HG03558 (cell line): ENCODE results near the gene IGSF11.

ENCODE experiments used
- ATAC-seq: cut with Tn5 transposase; IDR thresholded peaks from one replicate; pipeline ENCODE4 v1.9.1; 2021; ENCODE audit warnings: moderate number of reproducible peaks; ENCODE audit not compliant: unreplicated experiment; ENCODE audit errors: extremely low read depth

IGSF11 gene

DNA sequence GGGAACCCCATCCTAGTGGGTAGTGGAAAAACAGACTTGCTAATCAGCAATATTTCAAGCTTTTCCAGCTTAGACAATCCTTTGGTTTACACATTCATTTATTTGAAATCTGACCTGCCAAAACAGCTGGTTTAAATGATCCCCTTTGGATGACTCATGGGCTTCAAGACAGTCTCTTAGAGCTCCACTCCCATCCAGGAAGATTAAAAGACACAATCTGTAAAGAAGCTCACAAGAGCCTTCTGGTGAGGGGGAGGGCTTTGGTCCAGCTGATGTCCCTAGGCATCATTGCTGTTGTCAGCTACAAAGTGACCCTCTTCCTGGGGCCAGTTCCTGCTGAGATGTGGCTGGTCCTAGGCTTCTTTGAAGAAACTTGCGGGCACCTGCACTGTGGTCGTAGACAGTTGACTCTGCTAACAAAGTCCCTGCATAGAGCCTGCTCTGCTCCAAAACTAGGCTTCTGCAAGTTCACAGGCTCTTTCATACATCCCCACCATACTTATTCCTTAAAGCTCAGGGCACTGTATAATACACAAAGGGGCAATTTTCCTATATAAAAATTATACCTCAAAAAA lies 73.7 kb downstream of the IGSF11 start:
- ATAC-seq = no peak

DNA sequence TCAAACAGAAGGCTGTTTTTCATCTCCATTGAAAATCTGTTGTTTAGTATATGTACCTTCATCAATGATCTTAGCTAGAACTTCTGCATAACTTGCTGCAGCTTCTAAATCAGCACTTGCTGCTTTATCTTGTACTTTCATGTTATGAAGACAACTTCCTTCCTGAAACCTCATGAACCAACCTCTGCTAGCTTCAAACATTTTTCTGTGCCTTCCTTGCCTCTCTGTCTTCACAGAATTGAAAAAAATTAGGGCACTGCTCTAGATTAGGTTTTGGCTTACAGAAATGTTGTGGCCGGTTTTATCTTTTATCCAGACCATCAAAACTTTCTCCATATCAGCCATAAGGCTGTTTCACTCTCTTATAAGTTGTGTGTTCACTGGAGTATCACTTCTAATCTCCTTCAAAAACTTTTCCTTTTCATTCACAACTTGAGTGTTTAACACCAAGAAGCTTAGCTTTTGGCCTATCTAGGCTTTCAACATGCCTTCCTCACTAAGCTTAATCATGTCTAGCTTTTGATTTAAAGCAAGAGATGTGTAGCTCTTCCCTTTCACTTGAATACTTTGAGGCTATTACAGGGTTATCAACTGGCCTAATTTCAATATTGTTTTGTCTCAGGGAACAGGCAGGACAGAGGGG lies 78.6 kb downstream of the IGSF11 start:
- ATAC-seq = no peak

DNA sequence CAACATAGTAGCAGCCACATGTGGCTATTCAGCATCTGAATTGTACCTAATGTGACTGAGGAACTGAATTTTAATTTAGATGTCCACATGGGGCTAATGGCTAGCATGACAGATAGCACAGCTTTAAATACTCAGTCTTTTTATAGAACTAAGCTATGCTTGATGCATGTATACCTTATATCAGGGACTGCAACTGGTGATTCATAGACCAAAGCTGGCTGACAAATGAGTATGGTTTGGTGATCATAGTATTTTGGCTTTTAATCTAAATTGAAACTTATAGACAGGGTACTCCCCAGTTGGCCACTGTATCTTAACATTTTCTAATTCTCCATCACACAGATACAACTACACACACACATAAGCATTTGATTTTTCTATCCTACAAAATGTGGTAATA lies 83.6 kb downstream of the IGSF11 start:
- no peak for ATAC-seq

DNA sequence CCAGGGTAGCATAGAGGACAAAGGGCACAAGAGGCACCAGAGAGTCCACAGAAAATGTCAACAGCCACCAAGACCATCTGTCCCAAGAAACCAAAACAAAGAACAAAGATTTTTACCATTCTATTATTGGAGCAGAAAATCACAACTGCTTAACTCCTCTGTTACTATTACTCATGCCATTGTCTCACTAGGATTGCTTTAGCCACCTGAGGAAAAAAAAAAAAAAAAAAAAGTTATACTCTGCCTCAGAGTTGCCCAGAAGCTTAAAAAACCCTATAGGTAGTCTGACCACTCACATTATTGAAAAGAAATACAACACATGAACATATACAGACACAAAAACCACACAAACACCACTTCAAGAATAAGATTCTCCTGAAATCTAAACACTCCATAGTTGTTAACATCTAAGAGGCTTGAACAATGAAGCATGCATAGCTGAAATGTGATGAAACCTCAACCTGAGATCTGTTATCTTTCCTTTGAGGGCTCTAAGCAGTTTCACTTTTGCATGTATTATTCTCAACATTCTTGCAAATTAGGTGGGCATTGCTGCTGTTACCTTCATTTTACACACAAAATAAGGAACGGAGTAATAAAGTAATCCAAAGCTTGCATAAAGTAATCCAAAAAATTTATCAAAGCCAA lies 85.4 kb downstream of the IGSF11 start:
- ATAC-seq = no peak

DNA sequence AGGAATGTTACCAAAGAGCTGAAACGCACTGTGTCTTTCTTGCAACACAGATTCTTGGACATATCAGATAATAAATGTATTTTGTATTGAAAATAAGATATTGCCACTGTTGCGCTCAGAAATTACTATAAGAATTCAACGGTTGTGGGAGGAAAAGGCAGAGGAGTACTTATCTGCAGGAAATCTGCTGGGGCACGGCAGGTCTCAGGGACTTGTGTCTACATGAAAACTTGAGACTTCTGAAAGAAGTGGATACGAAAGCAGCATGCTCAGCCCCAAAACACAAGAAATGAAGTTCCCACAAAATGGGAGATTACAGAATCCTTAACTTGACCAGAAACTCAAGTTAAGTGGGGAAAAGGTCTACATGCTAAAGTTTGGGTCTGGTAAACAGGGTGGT lies 86.5 kb downstream of the IGSF11 start:
- no peak for ATAC-seq

DNA sequence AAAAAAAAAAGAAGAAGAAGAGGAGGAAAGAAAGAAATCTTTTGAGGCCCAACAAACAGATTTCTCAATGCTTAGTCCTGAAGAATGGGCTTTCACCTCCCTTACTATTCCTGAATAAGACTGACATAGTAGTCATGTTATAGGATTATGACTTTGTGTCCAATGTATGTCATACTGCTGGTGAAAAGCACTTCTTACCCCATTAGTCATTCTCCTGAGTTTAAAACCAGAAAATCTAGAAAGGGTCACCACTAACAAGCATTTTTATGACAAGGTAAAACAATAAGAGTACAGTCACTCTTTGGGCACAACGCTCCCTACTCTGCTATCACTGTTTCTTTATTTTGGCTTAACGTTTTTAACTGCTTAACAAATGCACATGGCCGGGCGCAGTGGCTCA lies 88.2 kb downstream of the IGSF11 start:
- ATAC-seq = no peak

DNA sequence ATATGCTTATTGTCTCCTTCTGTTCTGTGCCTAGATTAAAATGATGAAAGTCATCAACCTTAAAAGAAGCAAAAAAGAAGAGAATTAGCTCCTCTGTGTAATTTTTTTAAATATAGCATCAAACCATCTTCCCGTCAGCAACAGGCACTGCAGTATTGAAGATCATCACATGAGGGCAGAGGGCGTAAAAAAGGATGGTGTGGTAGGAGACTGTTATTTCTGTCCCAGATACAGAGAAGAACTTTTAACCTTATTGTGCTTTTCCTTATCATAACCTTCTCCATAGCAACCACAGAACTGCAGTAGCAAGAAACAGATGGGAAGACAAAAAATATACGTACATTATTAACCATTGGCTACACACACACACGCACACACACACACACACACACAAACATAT lies 88.8 kb downstream of the IGSF11 start:
- ATAC-seq = no peak

DNA sequence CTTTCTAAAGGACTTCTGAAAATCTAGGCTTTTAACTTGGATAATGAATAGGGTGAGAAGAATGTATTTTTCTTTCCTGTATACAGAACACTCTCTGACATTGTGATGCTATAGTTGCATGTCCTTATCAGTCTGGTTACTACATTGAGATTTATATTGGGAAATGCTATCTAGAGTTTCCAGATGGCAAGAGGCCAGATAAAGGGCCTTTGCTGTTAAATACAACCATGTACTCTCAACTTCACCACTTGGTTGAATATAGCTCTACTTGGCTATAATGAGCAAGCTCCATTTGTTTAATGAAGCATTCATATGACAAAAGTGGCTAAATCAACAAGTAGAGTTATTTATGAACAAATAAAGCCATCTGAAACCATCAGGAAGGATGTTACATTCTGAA lies 91.0 kb downstream of the IGSF11 start:
- no peak for ATAC-seq

DNA sequence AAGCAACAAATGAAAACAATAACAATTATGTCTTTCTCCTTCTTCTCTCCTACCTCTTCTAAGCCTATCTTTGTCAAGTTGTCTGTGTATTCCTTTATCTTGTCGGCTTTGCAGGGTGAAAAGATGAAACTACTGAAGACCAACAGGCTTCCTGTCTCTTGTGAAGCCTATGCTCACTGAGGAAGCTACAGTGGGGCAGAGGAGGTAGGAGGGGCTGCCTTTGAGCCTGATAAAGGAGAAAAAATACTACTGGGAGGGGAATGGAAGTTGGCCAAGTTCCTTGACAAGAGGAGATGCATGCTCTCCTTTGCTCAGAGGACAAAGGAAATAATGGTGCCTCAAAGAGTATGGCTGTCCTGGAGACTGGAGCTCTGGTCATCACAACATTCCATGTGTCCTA lies 92.0 kb downstream of the IGSF11 start:
- no peak for ATAC-seq

DNA sequence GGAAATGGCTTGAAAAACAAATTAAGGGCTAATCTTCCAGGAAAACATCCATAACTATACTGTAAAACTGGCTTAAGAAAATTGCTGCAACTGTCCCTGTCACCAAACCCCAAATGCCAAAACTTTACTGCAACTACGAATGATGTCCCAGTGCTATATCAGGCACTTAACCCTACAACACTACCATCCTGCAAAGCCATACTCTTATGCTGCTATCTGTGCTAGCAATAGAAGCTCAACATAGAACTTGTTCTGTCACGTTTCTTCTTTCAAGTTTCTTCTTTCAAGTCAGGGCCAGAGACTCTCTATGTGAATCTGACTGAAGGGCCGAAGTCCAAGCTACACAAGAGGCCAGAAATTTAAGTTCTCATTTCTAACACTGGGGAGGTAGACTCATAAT lies 92.5 kb downstream of the IGSF11 start:
- no peak for ATAC-seq

DNA sequence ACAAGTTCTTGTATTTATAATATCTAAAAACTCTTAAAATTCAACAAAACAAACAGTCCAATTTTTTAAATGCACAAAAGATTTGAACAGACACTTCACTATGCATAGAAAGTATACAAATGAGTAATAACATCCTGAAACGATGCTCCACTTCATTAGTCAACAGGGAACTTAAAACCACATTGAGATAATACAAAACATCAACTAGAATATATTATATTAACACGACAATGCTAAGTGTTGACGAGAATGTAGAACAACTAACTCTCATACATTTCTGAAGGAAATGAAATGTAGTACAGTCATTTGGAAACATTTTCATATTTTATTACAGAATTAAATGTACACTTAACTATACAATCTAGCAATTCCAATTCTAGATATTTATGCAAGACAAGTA lies 93.4 kb downstream of the IGSF11 start:
- no peak for ATAC-seq

DNA sequence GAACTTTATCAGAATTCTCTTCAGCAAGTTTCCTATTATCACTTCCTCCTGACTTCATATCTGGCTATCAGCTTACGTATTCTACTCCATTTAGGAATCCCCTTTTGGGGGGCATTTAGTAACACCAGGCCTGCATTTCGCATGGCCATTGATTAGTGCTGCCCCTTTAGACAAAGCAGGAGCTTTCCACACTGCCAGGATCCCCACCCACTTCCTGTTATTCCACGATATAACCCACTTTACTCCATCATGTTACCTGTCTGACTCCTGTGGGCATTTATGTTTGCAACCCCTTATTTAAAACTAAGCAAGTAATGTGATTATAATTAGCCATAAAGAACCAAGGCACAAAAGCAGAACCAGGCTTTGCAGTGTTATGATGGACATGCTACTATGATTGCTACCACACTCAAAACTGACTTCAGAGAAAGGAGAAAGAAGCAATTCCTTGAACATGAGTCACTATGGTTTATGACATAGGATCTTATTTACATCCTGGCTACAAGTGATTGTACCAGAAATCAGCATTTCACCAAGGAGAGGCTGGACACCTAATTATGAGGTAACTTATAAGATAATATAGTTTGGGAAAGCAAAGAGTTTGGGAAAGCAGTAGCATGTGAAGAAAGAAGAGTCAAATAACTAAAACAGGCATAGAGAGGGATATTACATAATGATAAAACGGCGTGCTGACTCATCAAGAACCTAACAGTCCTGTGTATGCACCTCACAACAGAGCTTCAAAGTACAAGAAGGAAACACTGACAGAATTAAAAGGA lies 96.3 kb downstream of the IGSF11 start:
- ATAC-seq = no peak

DNA sequence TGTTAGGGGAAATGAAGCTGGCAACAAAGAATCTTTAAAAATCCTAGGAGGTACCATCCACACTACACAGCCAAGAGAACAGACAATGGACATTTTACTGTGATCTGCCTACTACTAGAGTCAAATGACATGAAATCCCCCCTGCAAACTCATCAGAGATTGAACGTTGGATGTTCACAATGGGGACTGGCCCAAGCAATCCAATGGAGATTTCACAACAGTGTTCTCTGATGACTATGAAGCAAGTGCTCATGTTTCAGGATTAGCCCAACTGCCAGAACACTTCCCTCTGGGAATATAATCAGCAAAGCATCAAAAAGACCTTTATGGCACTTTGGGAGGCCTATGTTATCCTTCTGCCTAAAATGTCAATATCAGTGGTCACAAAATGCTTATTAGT lies 97.8 kb downstream of the IGSF11 start:
- ATAC-seq = no peak

DNA sequence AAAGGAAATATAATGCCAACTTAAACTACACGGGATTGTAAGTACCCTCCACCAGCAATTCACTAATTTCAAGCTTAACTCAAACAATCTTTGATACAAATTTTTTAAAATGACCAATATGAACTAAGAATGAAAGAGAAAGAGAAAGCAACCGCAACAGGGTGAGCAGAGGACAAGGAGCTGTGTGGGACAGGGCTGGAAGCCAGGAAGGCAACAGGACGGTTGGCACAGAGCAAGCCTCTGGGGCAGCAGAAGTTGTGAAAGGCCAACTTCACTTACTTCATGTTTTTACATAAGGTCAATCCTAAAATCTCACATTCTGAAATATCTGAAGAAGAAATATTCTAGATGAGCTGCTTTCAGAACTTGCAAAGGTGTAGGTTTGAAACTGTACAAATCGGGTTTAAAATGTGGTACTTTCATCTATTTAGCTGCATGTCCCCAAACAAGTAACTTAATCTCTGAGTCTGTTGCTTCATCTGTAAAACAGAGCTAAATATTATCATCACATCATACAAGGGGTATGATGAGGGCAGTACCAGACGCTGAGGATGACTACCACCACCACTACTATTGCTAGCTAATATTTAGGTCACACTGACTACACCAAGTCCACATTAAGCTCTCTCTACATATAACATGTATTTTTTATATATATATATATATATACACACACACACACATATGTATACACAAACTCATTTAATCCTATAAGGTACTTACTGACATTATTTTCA lies 101.7 kb downstream of the IGSF11 start:
- no peak for ATAC-seq

DNA sequence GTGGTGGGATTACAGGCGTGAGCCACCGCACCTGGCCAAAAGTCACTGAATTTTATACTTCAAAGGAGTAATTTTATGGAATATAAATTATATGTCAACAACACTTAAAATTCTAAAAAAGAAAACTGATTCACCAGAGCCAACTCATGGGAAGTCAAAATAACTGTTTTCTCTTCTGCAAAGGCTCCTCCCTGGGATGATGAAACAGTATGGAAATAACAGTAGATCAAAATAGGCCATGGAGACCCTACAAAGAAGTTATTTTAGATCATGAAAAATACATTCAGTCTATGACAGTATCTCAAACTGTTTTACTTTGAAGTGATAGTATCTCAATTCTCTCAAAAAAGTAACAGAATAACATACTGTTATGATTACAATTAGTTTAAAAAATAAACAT lies 102.7 kb downstream of the IGSF11 start:
- no peak for ATAC-seq

DNA sequence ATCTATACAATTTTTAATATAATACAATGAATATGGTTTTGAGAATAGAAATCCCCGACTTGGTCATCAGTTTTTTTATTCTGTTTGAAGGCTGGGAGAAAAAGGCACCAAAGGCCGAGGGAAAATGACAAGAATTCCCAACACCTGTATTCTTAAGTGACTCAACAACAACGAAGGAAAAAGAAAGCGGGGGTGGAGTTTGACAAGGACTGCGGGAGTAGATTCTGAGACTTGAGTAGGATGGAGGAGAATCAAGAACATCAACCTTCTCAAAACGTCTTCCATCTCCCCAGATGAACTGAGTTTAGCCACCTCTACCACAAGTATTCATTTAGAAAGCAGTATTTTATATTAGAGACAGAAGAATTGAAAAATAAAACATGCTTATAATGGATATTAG lies 107.2 kb downstream of the IGSF11 start:
- no peak for ATAC-seq

DNA sequence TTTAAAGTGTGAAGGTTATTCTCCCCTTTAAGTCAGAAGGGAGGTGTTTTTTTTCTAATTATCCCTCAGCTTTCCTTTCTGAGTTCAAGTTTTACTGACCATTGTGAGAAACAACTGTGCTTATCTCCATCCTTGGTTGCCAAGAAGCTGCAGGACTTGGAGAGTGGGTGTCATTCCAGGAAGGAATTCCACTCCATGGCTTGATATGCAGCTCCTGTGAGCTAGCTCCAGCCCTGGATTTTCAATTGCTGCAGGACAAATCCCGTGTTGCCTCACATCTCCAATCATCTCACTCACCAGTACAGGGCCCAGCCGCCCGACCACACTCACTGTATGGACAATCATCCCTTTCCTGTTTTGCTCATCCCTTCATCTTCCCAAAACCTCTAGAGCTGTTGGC lies 122.5 kb downstream of the IGSF11 start:
- no peak for ATAC-seq

DNA sequence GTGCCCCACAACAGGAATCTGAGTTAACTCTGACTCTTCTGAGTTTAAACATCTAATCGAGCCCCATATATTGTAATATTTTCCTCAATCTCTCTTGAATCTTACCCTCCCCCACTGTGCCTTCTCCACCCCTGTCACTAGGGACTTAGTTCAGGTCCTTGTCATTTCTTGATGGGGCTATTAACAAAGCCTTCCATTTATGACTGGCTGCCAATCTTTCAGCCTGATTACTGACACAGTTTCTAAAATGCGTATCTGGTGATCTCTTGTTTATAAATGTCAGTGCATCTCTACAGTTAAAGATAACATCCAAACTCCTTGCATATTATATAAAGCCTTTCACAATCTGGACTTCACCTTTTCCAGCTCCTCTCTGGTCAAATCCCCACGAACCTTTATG lies 124.3 kb downstream of the IGSF11 start:
- ATAC-seq = no peak

DNA sequence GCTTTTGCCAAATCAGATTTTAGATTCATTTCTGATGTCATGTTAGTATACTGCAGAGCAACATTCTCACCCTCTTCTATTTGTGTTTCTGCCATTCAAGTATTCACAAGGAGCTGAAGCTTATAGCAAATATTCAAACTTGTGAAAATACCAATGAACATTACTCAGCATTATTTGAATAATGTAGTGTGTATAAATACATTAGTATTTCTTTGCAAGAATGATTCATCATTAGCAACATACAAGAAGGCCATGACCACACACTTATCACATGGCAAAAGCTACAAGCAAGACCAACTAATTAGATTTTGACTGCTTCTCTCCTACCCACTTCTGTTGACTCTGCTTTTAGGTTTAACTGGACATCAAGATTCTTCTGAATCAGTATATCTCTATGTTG lies 124.9 kb downstream of the IGSF11 start:
- no peak for ATAC-seq

DNA sequence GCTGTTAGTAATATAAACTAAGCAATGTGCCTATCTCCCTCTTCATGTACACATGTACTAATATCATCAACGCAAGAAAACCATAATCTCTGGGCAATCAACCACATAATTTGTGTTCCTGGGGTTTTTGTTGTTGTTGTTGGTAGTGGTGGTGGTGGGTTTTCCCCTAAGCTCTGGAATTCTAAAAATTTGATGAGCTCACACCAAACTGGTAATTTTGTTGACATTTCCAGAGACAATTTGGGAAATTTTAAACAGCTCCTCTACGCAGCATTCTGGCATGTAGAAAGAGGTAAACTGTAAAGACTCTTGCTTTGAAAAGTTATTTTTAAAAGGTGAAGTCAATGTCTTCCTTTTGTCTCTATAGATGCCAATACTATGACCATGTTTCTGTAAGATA lies 126.7 kb downstream of the IGSF11 start:
- ATAC-seq = no peak
